Panc1 (cell line): ENCODE measurements around the gene SMYD4. TPM values are rescaled to one million over a fixed set of nuclear protein-coding genes. Genes with fewer than 3 reads are reported as not detected.

Experiments used
- ATAC-seq: fragments of 200-7000 bp; cut with Tn5 transposase; 2 replicates; pipeline ENCODE4 v1.9.1; 2020; ENCODE audit warnings: mild to moderate bottlenecking, moderate library complexity
- BruUV-seq: library from RNA; stranded (reverse); fragments of 400-500 nt; replicated peaks from 2 replicates; lab custom pipeline; 2021; lab: Mats Ljungman, UMichigan
- CTCF ChIA-PET: fragments of 300-600 bp; sonication (Branson Sonifier 250); formaldehyde crosslinking; loops from one replicate; lab custom pipeline; 2022; ENCODE audit warnings: antibody characterized with exemption; lab: Charles Lee
- POLR2A ChIA-PET: fragments of 300-600 bp; sonication (Branson Sonifier 250); formaldehyde crosslinking; loops from one replicate; lab custom pipeline; 2022; ENCODE audit warnings: antibody characterized with exemption; lab: Charles Lee
- DNase-seq: peaks from one replicate; pipeline ENCODE4 v3.0.0-alpha.2; 2010; ENCODE audit warnings: low read depth, low spot score
- H3K27ac ChIP-seq: 2 replicates; pipeline ENCODE4 v1.5.1; 2011; ENCODE audit warnings: mild to moderate bottlenecking, low read length, inconsistent platforms
- H3K27me3 ChIP-seq: fragments of 200-500 bp; sonication (Bioruptor generic); 2 replicates; pipeline ENCODE4 v1.6.0; 2014; ENCODE audit warnings: low read length, inconsistent platforms; ENCODE audit not compliant: control insufficient read depth, insufficient read depth
- H3K36me3 ChIP-seq: fragments of 200-500 bp; sonication (Bioruptor generic); 2 replicates; pipeline ENCODE4 v1.5.1; 2014; ENCODE audit warnings: inconsistent platforms, mild to moderate bottlenecking, low read length, moderate library complexity; ENCODE audit not compliant: control insufficient read depth, insufficient read depth
- H3K4me1 ChIP-seq: 2 replicates; pipeline ENCODE4 v1.5.1; 2011; ENCODE audit warnings: inconsistent platforms, mild to moderate bottlenecking, low read length, moderate library complexity; ENCODE audit not compliant: control insufficient read depth, insufficient read depth
- H3K4me3 ChIP-seq, 2 experiments: 2 replicates each; pipeline ENCODE4 v1.5.1; 2011 to 2012; ENCODE audit warnings: low read depth in 2 of 2, low read length in 2 of 2, mild to moderate bottlenecking in 2 of 2, inconsistent platforms in 1 of 2, moderate library complexity in 1 of 2
- H3K9me3 ChIP-seq: fragments of 200-500 bp; sonication (Bioruptor generic); 2 replicates; pipeline ENCODE4 v1.5.1; 2014; ENCODE audit warnings: low read depth, mild to moderate bottlenecking, inconsistent platforms, low read length, moderate library complexity; ENCODE audit not compliant: control insufficient read depth, insufficient read depth
- POLR2AphosphoS5 ChIP-seq: IDR thresholded peaks from 2 replicates; pipeline ENCODE4 v1.6.1; 2012; ENCODE audit warnings: mild to moderate bottlenecking, low read depth, low read length, moderate library complexity
- SIN3A ChIP-seq: IDR thresholded peaks from 2 replicates; pipeline ENCODE4 v1.6.1; 2012; ENCODE audit warnings: low read depth, mild to moderate bottlenecking, low read length, moderate library complexity, borderline replicate concordance; ENCODE audit not compliant: insufficient read depth
- TCF7L2 ChIP-seq: IDR thresholded peaks from 2 replicates; pipeline ENCODE4 v1.6.1; 2011; ENCODE audit warnings: mild to moderate bottlenecking, low read depth, low read length, inconsistent platforms
- in situ Hi-C: cut with HindIII; loops from 2 replicates; pipeline ENCODE4 v1.10.0; 2016; ENCODE audit warnings: low sequenced_read_pairs, low pct_unique_long_range_greater_than_20kb
- intact Hi-C: fragments of 100-400 bp; cut with micrococcal nuclease; formaldehyde crosslinking; loops from one replicate; pipeline ENCODE4 v1.10.0; 2022; ENCODE audit not compliant: unreplicated experiment
- total RNA-seq: library from RNA; stranded (reverse); gene quantifications from one replicate; pipeline ENCODE4 v1.2.1, GENCODE V29; 2021; ENCODE audit not compliant: unreplicated experiment
- TF ChIP-seq, protein P1 (sequence below): fragments of 450-650 bp; IDR thresholded peaks from 2 replicates; pipeline ENCODE4 v1.5.1; 2017; ENCODE audit warnings: mild to moderate bottlenecking
- TF ChIP-seq, protein P2 (sequence below), 2 experiments: IDR thresholded peaks; 2 replicates each; pipeline ENCODE4 v1.6.1; 2011 to 2012; ENCODE audit warnings: low read depth in 2 of 2, control low read depth in 1 of 2, low read length in 1 of 2, mild to moderate bottlenecking in 1 of 2, moderate library complexity in 1 of 2; ENCODE audit not compliant: insufficient read depth in 1 of 2

The SMYD4 gene
- total RNA-seq, 1 experiment from 2014 or later = 17.1 TPM

DNA sequence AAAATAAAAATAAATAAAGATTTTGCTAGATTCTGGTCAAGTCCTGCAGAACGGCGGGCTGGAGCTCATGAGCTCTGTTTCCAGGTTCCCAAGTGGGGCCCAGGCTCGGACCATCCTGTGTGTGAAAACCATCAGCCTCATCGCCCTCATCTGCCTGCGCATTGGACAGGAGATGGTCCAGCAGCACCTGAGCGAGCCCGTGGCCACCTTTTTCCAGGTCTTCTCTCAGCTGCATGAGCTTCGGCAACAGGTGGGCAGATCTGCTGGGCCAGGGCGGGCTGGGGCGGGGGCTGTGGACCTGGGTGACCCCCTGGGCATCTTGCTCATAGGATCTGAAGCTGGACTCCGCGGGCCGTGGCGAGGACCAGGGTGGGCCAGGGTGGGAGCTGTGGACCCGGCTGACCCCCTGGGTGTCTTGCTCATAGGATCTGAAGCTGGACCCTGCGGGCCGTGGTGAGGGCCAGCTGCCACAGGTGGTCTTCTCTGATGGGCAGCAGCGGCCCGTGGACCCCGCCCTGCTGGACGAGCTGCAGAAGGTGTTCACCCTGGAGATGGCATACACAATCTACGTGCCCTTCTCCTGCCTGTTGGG lies 97.4 kb downstream of the SMYD4 start:
- no peaks in the 10 kb centered on the region for H3K36me3 ChIP-seq
- no peaks in the 10 kb centered on the region for H3K27me3 ChIP-seq
- intact Hi-C loops = no loop called here
- H3K9me3 ChIP-seq = no peaks in the 10 kb centered on the region
- TF ChIP-seq TCF7L2 = no peak
- TF ChIP-seq, protein P1, sequence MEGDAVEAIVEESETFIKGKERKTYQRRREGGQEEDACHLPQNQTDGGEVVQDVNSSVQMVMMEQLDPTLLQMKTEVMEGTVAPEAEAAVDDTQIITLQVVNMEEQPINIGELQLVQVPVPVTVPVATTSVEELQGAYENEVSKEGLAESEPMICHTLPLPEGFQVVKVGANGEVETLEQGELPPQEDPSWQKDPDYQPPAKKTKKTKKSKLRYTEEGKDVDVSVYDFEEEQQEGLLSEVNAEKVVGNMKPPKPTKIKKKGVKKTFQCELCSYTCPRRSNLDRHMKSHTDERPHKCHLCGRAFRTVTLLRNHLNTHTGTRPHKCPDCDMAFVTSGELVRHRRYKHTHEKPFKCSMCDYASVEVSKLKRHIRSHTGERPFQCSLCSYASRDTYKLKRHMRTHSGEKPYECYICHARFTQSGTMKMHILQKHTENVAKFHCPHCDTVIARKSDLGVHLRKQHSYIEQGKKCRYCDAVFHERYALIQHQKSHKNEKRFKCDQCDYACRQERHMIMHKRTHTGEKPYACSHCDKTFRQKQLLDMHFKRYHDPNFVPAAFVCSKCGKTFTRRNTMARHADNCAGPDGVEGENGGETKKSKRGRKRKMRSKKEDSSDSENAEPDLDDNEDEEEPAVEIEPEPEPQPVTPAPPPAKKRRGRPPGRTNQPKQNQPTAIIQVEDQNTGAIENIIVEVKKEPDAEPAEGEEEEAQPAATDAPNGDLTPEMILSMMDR = no peak
- POLR2A ChIA-PET = no interaction called here
- peaks cover 12% of the 10 kb centered on the region for H3K4me1 ChIP-seq
- BruUV-seq = no TSS peak
- CTCF ChIA-PET = no interaction called here
- DNase-seq (no peak), ATAC-seq (no peak)
- H3K4me3 ChIP-seq = no peak overlapping the region
- in situ Hi-C loops = no loop called here
- H3K27ac ChIP-seq = no peak overlapping the region

DNA sequence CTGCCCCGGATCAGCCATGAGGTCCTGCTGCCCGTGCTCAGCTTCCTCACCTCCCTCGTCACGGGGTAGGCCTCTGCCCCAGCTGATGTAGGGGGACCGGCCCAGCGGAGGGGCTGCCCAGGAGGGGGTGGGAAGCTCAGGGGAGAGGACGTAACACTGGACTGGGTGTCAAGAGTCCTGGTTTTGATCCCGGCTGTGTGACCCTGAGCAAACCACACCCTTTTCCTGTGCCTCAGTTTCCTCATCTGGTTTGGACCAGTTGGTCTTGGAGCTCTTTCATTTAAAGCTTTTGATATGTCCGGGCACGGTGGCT lies 98.6 kb downstream of the SMYD4 start:
- H3K27me3 ChIP-seq = no peaks in the 10 kb centered on the region
- H3K27ac ChIP-seq = no peak overlapping the region
- ATAC-seq = no peak
- no TSS peak for BruUV-seq
- H3K9me3 ChIP-seq = no peaks in the 10 kb centered on the region
- ChIA-PET CTCF (no interaction called here), POLR2A (interaction anchor here (0.5 kb wide), 1 partner anchor 142 kb away, joined by 7 read pairs; no protein-coding TSS in a partner anchor)
- H3K36me3 ChIP-seq = no peaks in the 10 kb centered on the region
- no peak for DNase-seq
- peaks cover 7% of the 10 kb centered on the region for H3K4me1 ChIP-seq
- in situ Hi-C loops (no loop called here), intact Hi-C loops (no loop called here)
- no peak overlapping the region for H3K4me3 ChIP-seq
- TF ChIP-seq POLR2AphosphoS5 = no peak
- TF ChIP-seq, protein P1 = no peak
- TF ChIP-seq, protein P2, sequence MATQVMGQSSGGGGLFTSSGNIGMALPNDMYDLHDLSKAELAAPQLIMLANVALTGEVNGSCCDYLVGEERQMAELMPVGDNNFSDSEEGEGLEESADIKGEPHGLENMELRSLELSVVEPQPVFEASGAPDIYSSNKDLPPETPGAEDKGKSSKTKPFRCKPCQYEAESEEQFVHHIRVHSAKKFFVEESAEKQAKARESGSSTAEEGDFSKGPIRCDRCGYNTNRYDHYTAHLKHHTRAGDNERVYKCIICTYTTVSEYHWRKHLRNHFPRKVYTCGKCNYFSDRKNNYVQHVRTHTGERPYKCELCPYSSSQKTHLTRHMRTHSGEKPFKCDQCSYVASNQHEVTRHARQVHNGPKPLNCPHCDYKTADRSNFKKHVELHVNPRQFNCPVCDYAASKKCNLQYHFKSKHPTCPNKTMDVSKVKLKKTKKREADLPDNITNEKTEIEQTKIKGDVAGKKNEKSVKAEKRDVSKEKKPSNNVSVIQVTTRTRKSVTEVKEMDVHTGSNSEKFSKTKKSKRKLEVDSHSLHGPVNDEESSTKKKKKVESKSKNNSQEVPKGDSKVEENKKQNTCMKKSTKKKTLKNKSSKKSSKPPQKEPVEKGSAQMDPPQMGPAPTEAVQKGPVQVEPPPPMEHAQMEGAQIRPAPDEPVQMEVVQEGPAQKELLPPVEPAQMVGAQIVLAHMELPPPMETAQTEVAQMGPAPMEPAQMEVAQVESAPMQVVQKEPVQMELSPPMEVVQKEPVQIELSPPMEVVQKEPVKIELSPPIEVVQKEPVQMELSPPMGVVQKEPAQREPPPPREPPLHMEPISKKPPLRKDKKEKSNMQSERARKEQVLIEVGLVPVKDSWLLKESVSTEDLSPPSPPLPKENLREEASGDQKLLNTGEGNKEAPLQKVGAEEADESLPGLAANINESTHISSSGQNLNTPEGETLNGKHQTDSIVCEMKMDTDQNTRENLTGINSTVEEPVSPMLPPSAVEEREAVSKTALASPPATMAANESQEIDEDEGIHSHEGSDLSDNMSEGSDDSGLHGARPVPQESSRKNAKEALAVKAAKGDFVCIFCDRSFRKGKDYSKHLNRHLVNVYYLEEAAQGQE (IDR thresholded peaks at IDR 0.05; ENCODE audit: insufficient read depth in 1 of 2, low read depth in 2 of 2, low read length in 1 of 2) = no peak
- no peak for TF ChIP-seq TCF7L2
- TF ChIP-seq SIN3A = no peak
